Subcutaneous abdominal adipose tissue (tissue), 5 donors: ENCODE data around the gene GOLGA6L2.

ENCODE experiments used
- H3K27ac ChIP-seq: one replicate; pipeline ENCODE4 v1.7.0; 2013; ENCODE audit warnings: low read depth, mild to moderate bottlenecking, inconsistent platforms, low read length, moderate library complexity
- H3K27me3 ChIP-seq, 5 donors: one replicate each; pipeline ENCODE4 v1.7.0; 2013; ENCODE audit warnings: low read length in 5 of 5, inconsistent platforms in 1 of 5; ENCODE audit not compliant: control insufficient read depth in 5 of 5, insufficient read depth in 4 of 5
- H3K36me3 ChIP-seq, 5 donors: one replicate each; pipeline ENCODE4 v1.7.0; 2013; ENCODE audit warnings: low read length in 5 of 5; ENCODE audit not compliant: control insufficient read depth in 5 of 5, insufficient read depth in 5 of 5
- H3K4me1 ChIP-seq, 5 donors: one replicate each; pipeline ENCODE4 v1.7.0; 2013; ENCODE audit warnings: low read length in 5 of 5, mild to moderate bottlenecking in 3 of 5, moderate library complexity in 1 of 5; ENCODE audit not compliant: control insufficient read depth in 5 of 5, insufficient read depth in 5 of 5
- H3K4me3 ChIP-seq, 5 donors: one replicate each; pipeline ENCODE4 v1.7.0; 2013; ENCODE audit warnings: low read length in 5 of 5, low read depth in 1 of 5
- H3K9ac ChIP-seq, 5 donors: one replicate each; pipeline ENCODE4 v1.7.0; 2013; ENCODE audit warnings: low read length in 5 of 5, mild to moderate bottlenecking in 4 of 5, moderate library complexity in 3 of 5
- H3K9me3 ChIP-seq, 5 donors: one replicate each; pipeline ENCODE4 v1.7.0; 2013; ENCODE audit warnings: low read length in 5 of 5; ENCODE audit not compliant: control insufficient read depth in 5 of 5
- donor health status: healthy.
- donor health status: healthy.
- donor health status: healthy.
- donor health status: healthy.
- donor health status: healthy.

The GOLGA6L2 gene

DNA sequence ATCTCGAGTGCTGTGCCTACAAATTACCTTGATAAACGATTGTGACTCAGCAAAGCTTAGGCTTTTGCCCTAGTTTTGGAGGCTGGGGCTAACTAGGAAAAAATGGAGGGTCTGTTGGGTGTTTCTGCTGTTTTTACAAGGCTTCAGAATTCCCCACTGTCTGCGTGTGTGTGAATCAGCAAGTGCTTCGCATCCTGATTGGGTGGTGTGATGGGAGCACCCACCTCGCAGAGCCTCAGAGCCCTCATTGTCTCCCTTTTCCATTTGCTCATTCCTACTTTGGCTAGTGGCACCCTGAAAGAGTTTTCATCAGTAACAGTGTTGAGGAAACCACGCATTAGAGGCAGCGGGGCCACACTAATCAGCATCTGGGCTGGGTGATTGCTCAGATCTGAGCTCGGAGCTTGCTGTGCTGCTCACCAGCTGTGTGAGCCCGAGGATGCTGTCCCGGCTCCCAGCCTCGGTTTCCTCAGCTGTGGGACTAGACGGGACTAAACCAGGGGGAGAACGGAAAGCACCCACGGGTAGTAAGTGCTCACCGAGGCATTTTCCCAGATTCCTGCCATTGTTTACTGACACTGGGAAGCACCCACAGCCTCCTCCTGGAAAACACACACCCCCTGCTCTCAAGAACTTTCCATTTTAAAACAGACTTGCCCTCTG lies 51.9 kb downstream of the GOLGA6L2 start:
- no peak overlapping the region for H3K27ac ChIP-seq
- peaks cover 0 to 4% (median 2%) of the 10 kb centered on the region in 5 donors for H3K4me1 ChIP-seq
- H3K9ac ChIP-seq: no peak overlapping the region
- H3K4me3 ChIP-seq: no peak overlapping the region
- peaks cover 0 to 3% (median 0%) of the 10 kb centered on the region in 5 donors for H3K27me3 ChIP-seq
- H3K36me3 ChIP-seq: no peaks in the 10 kb centered on the region
- H3K9me3 ChIP-seq: no peaks in the 10 kb centered on the region
